GM19099 (cell line): ENCODE measurements around the gene HSD17B3.

ENCODE experiments used
- POLR2A ChIP-seq: IDR thresholded peaks from 3 replicates; pipeline ENCODE4 v1.6.1; 2011; ENCODE audit warnings: low read depth; ENCODE audit not compliant: insufficient read length; ENCODE audit errors: extremely low read depth

Gene HSD17B3

DNA sequence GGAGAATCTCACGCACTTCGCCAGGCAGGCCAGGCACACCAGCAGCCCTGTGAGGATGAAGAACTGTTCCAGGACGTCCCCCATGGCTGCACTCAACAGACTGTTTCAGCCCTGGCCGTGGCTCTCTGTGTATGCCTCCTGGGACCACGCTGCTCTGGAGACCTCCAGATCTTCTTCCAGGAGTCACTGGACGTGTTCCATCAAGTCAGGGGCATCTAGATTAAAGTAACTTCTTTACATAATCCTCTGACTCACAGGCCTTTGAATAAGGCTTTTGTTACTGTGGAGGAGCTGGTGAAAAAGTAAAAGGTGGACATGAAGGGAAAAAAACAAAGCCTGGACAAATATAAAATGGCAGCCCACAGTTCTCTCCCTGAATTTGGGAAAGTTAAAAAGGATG, at the start of gene HSD17B3:
Gene HSD17B3 (minus strand): TSS at position 156 of the 400 bp plus-strand sequence. CDS start 72 bp downstream, at position 84.
- no peak for TF ChIP-seq POLR2A

DNA sequence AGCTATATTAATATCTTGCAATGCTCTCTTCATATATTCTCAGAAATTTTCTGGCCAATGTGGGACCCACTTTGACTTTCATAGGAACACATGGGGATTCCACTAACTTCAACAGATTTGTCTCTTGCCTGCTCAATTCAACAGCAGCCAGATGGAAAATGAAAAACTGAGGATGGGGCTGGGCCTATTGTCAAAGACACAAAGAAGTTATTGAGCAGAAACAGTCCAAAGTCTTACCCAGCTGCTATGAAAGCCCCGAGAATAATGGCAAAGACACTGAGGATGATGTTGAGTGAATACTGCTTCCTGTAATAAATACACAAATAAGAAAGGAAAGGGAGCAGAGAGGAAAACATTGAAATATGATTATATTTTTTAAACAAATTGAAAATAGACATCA, 48.9 kb upstream of the HSD17B3 start:
- no peak for TF ChIP-seq POLR2A

GRCh38 chr9:96348261-96348660, 46.3 kb upstream of the HSD17B3 start:
- no peak for TF ChIP-seq POLR2A

DNA sequence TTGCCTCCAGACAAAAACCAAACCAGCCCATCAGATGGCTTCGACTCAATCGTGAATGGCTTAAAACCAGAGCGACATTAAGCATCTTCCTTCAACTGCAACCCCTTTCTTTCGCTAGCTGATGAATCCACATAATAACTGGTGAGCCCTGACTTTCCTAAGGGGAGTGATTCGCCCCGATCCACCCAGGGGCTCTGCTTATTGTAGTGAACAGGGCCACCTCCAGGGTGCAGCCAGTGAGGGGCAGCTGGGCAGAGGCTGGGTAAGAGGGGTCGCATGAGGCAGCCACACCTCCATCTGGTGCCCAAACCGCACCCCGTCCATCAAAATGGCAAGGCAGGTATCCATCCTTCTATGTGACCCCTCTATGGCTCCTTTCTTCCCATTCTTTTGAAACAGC, 43.6 kb upstream of the HSD17B3 start:
- no peak for TF ChIP-seq POLR2A

GRCh38 chr9:96344458-96345180, 42.6 kb upstream of the HSD17B3 start:
- no peak for TF ChIP-seq POLR2A

GRCh38 chr9:96343515-96344360, 41.8 kb upstream of the HSD17B3 start:
- TF ChIP-seq POLR2A = no peak

GRCh38 chr9:96342571-96343245, 40.7 kb upstream of the HSD17B3 start:
- no peak for TF ChIP-seq POLR2A

- no peak for TF ChIP-seq POLR2A
These were observed 38.7 kb upstream of the HSD17B3 start for GRCh38 chr9:96340707-96341106.

DNA sequence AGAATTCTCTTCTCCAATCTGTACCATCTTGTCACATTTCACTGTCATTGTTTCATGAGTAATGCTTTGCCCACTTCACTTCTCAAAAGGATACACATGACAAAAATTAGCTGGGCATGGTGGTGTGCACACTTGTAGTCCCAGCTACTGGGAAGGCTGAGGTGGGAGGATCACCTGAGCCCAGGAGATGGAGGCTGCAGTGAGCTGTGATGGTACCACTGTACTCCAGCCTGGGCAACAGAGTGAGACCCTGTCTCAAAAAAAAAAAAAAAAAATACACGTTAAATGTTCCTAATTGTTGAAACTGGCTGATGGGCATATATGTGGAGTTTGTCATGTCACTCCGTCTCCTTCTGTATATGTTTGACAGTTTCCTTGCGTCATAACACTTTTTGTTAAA, 36.3 kb upstream of the HSD17B3 start:
- TF ChIP-seq POLR2A = no peak

GRCh38 chr9:96333958-96334357, 32.0 kb upstream of the HSD17B3 start:
- no peak for TF ChIP-seq POLR2A

DNA sequence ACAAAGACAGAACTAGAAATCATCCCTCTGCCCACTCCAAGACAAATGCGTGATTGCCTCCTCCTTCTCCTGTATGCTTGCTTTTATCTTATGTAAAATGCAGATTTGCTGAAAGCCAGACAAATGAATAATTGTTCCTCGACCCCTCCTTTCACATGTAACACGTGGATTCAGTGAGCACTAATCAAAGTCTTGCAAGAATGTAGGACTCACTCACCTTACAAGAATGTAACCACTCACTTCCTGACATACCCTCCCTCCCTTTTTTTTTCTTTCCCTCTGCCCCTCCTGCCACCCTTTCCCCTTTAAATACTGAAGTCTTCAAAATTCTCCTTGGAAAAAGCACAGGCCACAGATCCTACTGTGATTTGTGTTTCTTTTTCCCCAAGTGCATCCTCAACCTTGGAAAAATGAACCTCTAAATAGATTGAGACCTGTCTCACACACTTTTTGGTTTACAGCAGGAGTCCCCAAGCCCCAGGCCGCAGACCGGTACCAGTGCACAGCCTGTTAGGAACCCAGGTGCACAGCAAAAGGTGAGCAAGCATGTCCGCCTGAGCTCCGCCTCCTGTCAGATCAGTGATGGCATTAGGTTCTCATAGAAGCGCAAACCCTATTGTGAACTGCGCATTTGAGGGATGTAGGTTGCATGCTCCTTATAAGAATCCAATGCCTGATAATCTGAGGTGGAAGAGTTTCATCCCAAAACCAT, 29.4 kb upstream of the HSD17B3 start:
- no peak for TF ChIP-seq POLR2A

DNA sequence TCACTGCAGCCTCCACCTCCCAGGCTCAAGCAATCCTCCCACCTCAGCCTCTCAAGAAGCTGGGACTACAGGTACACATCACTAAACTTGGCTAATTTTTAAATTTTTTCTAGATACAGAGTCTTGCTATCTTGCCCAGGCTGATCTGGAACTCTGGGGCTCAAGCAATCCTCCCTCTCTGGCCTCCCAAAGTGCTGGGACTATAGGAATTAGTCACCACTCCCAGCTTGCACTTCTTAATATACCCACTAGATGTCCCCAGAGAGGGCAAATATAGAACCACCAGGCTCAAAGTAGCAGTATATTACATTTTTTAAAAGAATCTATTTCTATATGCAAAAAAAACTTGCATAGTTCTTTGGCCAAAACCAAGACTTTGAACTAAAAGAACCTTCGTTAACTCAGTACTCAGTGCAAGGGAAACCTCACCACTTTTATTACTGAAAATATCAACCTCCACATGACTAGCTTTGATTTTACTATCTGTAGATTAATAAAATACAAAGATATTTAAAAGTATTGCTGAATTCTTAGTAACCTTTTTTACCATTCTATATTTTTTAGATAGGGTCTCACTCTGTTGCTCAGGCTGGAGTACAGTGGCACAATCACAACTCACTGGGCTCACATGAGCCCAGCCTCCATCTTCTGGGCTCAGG, 25.8 kb upstream of the HSD17B3 start:
- no peak for TF ChIP-seq POLR2A

DNA sequence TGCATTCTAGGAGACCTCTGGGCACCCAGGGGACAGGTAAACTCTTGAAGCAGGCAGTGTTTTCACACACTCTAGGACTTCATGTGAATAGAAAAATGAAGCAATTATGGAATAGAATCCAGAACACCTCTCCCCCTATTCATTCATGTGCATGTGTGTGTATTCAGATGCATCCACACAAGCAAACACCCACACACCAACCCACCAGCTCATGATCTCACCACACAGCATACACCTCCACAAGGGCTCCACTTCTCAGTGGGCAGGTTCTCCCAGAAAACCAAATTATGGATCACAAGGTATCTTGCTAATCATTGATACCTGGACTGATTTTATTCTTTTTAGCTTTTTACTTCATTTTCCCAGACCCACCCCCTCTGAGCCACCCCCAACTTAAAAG, 21.2 kb upstream of the HSD17B3 start:
- no peak for TF ChIP-seq POLR2A

DNA sequence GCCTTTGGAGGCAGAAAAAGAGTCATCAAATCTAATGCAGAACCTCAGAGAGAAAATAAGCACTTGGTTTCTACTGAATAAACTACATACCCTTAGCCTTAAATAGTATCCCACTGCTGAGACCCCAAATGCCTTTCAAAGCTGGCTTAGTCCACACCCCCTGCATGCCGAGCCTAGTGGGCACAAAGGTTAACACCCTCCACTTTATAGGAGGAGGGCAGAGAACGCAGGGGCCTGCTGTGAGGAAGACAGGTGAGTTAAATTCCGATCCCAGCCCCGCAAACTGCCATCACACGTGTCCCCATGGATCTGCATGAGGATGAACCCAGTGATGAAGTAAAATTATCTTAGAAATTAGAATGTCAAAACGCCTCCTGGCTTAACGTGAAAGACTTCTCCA, 19.5 kb upstream of the HSD17B3 start:
- no peak for TF ChIP-seq POLR2A
